ENCODE results near the gene SKIC8.
A peak's percentile ranks its signal among the peaks of the same experiment; 100 is the strongest.

Gene SKIC8

DNA sequence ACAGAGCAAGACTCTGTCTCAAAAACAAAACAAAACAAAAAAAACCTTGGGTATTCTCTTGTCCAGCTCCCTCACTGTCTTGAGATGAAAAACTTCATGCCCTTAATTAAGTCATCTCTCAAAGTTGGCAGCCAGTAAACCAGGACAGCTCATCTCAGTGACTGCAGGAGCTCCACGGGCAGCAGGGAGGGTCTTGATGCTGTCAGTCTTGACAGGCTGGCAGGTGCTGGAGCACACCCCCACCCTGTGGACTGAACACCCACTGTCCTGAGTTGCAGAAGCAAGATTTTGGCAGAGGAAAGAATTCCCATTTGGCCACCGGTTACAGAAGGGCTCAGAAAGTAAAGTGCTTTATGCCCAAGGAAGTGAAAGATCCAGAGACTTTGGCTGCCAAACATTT, 27.1 kb downstream of the SKIC8 start:
- TF ChIP-seq, protein P1, sequence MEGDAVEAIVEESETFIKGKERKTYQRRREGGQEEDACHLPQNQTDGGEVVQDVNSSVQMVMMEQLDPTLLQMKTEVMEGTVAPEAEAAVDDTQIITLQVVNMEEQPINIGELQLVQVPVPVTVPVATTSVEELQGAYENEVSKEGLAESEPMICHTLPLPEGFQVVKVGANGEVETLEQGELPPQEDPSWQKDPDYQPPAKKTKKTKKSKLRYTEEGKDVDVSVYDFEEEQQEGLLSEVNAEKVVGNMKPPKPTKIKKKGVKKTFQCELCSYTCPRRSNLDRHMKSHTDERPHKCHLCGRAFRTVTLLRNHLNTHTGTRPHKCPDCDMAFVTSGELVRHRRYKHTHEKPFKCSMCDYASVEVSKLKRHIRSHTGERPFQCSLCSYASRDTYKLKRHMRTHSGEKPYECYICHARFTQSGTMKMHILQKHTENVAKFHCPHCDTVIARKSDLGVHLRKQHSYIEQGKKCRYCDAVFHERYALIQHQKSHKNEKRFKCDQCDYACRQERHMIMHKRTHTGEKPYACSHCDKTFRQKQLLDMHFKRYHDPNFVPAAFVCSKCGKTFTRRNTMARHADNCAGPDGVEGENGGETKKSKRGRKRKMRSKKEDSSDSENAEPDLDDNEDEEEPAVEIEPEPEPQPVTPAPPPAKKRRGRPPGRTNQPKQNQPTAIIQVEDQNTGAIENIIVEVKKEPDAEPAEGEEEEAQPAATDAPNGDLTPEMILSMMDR (IDR thresholded peaks at IDR 0.05; ENCODE audit: extremely low read depth, missing control alignments), result no peak
- no peak for DNase-seq (ENCODE audit: low spot score)

DNA sequence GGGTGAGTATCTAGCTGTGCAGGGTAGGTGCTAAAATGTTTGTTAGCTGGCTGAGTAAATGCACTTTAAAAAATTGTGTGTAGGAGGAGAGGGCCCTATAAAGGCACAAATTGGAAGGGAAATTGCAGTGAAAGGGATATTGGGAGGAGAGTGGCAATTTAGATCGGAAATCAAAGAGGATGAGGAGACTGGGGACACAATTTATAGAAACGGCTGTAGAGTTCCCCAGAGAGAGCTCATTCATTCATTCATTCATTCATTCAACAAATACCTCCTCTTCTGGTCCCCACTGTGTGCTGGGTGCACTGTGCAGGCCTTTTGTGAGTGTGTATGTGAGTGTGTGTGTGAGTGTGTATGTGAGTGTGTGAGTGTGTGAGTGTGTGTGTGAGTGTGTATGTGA, 32.6 kb downstream of the SKIC8 start:
- no peak for DNase-seq (ENCODE audit: low spot score)
- TF ChIP-seq, protein P1 (IDR thresholded peaks at IDR 0.05; ENCODE audit: extremely low read depth, missing control alignments), result no peak

DNA sequence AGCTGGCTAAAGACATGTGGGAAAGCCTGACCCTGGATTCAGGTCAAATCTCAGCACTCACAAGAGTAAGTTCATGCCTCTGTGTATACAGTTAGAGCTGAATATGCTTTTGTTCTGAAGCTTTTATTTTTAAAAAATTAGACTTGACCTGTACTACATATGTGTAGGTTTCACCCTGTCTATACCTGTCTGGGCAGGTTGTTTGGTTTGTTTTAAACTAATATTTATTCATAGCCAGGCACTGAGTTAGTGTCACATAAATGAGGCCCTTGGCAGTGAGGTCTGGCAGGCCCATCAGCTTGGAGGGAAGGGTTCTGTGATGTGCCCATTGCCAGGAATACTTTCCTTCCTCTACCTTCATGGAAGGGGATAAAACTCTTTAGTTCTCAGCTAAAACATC, 33.2 kb downstream of the SKIC8 start:
- no peak for DNase-seq (ENCODE audit: low spot score)
- TF ChIP-seq, protein P1 (IDR thresholded peaks at IDR 0.05; ENCODE audit: extremely low read depth, missing control alignments), result no peak

DNA sequence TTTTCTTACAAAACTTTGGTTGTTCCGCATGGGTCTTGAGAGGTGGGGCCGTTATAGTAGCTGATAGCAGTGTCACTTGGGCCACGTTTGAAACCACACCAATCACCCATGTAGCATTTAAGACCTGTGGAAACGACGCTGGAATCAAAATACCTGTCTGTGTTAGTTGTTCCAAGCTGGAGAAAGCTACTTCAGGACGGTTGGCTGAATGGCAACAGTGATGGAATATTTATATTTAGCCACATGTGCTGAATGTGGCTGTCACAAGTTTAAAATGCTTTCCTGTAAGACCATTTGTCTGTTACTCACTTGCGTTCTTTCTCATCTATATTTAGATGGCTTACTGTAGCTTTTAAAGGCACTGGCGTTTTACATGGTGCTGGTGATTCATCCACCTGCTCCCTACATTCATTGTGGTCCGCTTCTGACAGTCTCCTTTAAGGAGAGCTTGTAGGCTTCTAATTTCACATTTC, 33.6 kb downstream of the SKIC8 start:
- DNase-seq (ENCODE audit: low spot score), result no peak
- TF ChIP-seq, protein P1 (IDR thresholded peaks at IDR 0.05; ENCODE audit: extremely low read depth, missing control alignments), result no peak

DNA sequence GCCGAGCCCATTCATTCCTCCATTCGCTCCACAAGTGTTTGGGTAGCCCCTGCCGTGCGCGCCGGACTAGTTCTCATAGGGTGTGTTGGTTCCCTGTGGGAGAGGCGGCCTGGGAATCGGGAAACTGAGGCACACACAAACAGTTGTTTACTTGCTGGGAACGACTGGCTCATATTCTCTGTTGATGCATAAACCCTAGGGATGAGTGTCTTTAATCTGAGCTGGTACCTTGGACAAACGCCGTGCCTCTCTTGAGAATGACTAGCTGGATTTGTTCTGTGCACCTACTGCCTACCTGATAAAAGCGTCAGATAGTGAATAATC, 34.3 kb downstream of the SKIC8 start:
- TF ChIP-seq, protein P1 (IDR thresholded peaks at IDR 0.05; ENCODE audit: extremely low read depth, missing control alignments), result no peak
- DNase-seq (ENCODE audit: low spot score), result no peak

DNA sequence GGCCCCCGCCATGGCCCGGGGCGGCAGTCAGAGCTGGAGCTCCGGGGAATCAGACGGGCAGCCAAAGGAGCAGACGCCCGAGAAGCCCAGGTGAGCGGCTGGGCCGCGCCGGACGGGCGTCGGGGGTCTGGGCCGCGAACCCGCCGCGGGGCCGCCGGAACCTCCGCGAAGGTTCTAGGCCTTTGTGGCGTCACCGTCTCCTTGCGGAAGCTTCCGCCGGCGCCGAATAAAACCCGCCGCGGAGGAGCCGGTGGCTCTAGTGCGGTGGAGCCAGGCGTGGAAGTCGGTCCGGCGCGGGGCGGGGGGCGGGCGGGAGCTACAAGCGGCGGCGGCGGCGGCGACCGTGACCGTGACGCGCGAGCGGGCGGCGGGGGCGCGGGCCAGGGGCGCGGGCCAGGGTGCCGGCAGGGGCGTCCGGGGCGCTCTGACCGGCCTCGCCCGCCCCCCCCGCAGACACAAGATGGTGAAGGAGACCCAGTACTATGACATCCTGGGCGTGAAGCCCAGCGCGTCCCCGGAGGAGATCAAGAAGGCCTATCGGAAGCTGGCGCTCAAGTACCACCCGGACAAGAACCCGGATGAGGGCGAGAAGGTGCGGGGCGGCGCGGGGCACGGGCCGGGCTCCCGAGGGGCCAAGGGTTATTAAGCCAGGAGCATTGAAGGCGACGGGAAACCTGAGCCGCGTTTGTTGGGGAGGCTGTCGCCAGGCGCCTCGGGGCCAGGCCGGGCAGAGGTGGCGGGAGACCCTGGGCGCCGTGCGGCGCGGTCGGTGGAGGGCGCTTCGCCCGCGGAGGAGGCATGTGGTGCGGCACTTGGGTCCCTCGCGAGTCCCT, 34.9 kb downstream of the SKIC8 start, which contains the start of gene DNAJA4:
Gene DNAJA4 (plus strand): TSS at position 259 of the 833 bp plus-strand sequence. CDS start 202 bp downstream, at position 461.
- TF ChIP-seq, protein P1 (IDR thresholded peaks at IDR 0.05; ENCODE audit: extremely low read depth, missing control alignments), result peak; percentile 8
- DNase-seq (ENCODE audit: low spot score), result peak; percentile 85

DNA sequence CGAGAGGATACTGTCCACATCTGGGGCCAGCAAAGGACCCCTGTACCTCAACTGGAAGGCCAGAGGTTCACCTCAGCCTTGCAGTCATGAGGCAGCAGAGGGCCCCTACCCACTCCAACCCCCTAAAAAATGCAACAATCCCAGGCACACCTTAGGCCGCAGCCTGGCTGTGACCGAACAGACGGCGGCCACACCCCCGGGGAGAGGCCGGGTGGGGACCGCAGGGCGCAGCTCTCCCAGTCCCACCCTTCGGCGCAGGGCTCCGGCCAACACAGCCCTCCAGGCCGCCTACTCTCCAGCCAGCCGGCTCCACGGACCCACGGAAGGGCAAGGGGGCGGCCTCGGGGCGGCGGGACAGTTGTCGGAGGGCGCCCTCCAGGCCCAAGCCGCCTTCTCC, 35.5 kb downstream of the SKIC8 start:
- TF ChIP-seq, protein P1 (IDR thresholded peaks at IDR 0.05; ENCODE audit: extremely low read depth, missing control alignments), result no peak
- no peak for DNase-seq (ENCODE audit: low spot score)
